ENCODE data around the gene ADAD1. TPM values are rescaled to one million over a fixed set of nuclear protein-coding genes. Genes with fewer than 3 reads are reported as not detected.

Gene ADAD1
- total RNA-seq, 1 experiment from 2014 or later = not detected

- no peaks in the 10 kb centered on the region for H4K20me1 ChIP-seq (ENCODE audit: control insufficient read depth, insufficient read depth, insufficient read length)
- H3K4ac ChIP-seq (ENCODE audit: low read depth, low read length) = no peak overlapping the region
- Mint-ChIP-seq H3K27me3 (ENCODE audit: low read depth) (no peaks in the 10 kb centered on the region), H3K9me3 (peaks cover 10 to 13% of the 10 kb centered on the region in 2 experiments), H3K27ac (no peak overlapping the region), H3K4me3 (no peak overlapping the region), H3K4me1 (peaks cover 5 to 6% of the 10 kb centered on the region in 2 experiments; a peak in 3 of 4 replicates), H3K36me3 (ENCODE audit: insufficient read depth in 1 of 3, low read depth in 3 of 3) (peaks cover 0 to 11% (median 4%) of the 10 kb centered on the region in 3 experiments; a peak in 6 of 7 replicates)
- no peak for DNase-seq
- H2AK5ac ChIP-seq (ENCODE audit: insufficient read length, low read length) = no peak overlapping the region
- H3K27me3 ChIP-seq (ENCODE audit: insufficient read depth, low read length) = no peaks in the 10 kb centered on the region
- H3K4me1 ChIP-seq (ENCODE audit: insufficient read depth, low read length) = no peaks in the 10 kb centered on the region
- H3K56ac ChIP-seq (ENCODE audit: insufficient read length, low read depth, low read length) = no peak overlapping the region
- no peak for TF ChIP-seq CTCF (conservative IDR thresholded peaks at IDR 0.05)
- H2BK12ac ChIP-seq (ENCODE audit: insufficient read length, low read depth, low read length) = no peak overlapping the region
- no peak overlapping the region for H3T11ph ChIP-seq (ENCODE audit: low read length)
- no peak overlapping the region for H2BK5ac ChIP-seq (ENCODE audit: insufficient read length, low read length)
- no peak overlapping the region for H2BK20ac ChIP-seq (ENCODE audit: low read depth, low read length, poor library complexity, severe bottlenecking)
- H2AFZ ChIP-seq (ENCODE audit: low read length) = no peak overlapping the region
- H4K5ac ChIP-seq (ENCODE audit: insufficient read length, low read depth, low read length) = no peak overlapping the region
- H3K23me2 ChIP-seq (ENCODE audit: insufficient read length, low read depth, low read length, poor library complexity, severe bottlenecking) = no peaks in the 10 kb centered on the region
- H3K9ac ChIP-seq (ENCODE audit: extremely low read depth, insufficient read length, low read length) = no peak overlapping the region
- no peaks in the 10 kb centered on the region for H3K79me2 ChIP-seq (ENCODE audit: insufficient read depth, low read length)
- H3K18ac ChIP-seq (ENCODE audit: insufficient read length, low read depth, low read length) = no peak overlapping the region
- WGBS (ENCODE audit: extremely low coverage, insufficient read length, low lambda C conversion rate) = no CpG with 5 or more reads among the region's 1 CpG
- no peak overlapping the region for H3K23ac ChIP-seq (ENCODE audit: insufficient read length, low read depth, low read length)
- no peak overlapping the region for H2BK15ac ChIP-seq (ENCODE audit: low read depth, low read length)
- H3K27ac ChIP-seq (ENCODE audit: insufficient read length, low read depth, low read length) = no peak overlapping the region
- H3K4me2 ChIP-seq (ENCODE audit: insufficient read depth, insufficient read length, low read length) = no peak overlapping the region
- no peak overlapping the region for H4K8ac ChIP-seq (replicated peaks; ENCODE audit: insufficient read length, low read depth, low read length)
- H3K9me3 ChIP-seq (ENCODE audit: control insufficient read depth, low read depth, low read length) = no peaks in the 10 kb centered on the region
- H2BK120ac ChIP-seq (ENCODE audit: low read depth, low read length, poor library complexity, severe bottlenecking) = no peak overlapping the region
- H3K79me1 ChIP-seq (ENCODE audit: insufficient read depth, low read depth, low read length, poor library complexity, severe bottlenecking) = no peaks in the 10 kb centered on the region
- H4K91ac ChIP-seq (ENCODE audit: insufficient read length, low read depth, low read length) = no peak overlapping the region
- H3K14ac ChIP-seq (ENCODE audit: insufficient read depth, low read length) = no peak overlapping the region
Observed at GRCh38 chr4:122469457-122469856, 90.6 kb downstream of the ADAD1 start.
